Caco-2 (cell line): ENCODE data around the gene SRM. TPM values are rescaled to one million over a fixed set of nuclear protein-coding genes. Genes with fewer than 3 reads are reported as not detected.
"Not testable (repeated sequence)": the region's sequence is repeated elsewhere in the genome, so short reads cannot be mapped to it uniquely, and the experiment has no call there.

Experiments used
- BruUV-seq: library from RNA; stranded (reverse); fragments of 400-500 nt; replicated peaks from 2 replicates; lab custom pipeline; 2021; lab: Mats Ljungman, UMichigan
- CTCF ChIA-PET: fragments of 300-600 bp; sonication (Branson Sonifier 250); formaldehyde crosslinking; loops from one replicate; lab custom pipeline; 2022; ENCODE audit warnings: antibody characterized with exemption; lab: Charles Lee
- POLR2A ChIA-PET: fragments of 300-600 bp; sonication (Branson Sonifier 250); formaldehyde crosslinking; loops from one replicate; lab custom pipeline; 2022; ENCODE audit warnings: antibody characterized with exemption; lab: Charles Lee
- DNase-seq, 2 experiments: peaks; one replicate each; pipeline versions ENCODE4 v3.0.0 to v3.0.0-alpha.2; 2020 to 2022
- H3K27me3 ChIP-seq: replicated peaks from 2 replicates; pipeline ENCODE4 v1.6.0; 2011; ENCODE audit warnings: low read length; ENCODE audit not compliant: control insufficient read depth, insufficient read depth
- H3K36me3 ChIP-seq: 2 replicates; pipeline ENCODE4 v1.5.1; 2011; ENCODE audit warnings: low read length; ENCODE audit not compliant: control insufficient read depth, insufficient read depth
- H3K4me1 ChIP-seq: fragments of 250-450 bp; sonication (Bioruptor Pico); 2 replicates; pipeline ENCODE4 v1.5.1; 2020; ENCODE audit warnings: mild to moderate bottlenecking
- H3K4me3 ChIP-seq: 2 replicates; pipeline ENCODE4 v1.5.1; 2011; ENCODE audit warnings: low read depth, mild to moderate bottlenecking, control low read depth, low read length
- H3K9me3 ChIP-seq: fragments of 250-450 bp; sonication (Bioruptor Pico); 2 replicates; pipeline ENCODE4 v1.5.1; 2020; ENCODE audit warnings: mild to moderate bottlenecking, moderate library complexity
- H3K27ac Mint-ChIP-seq: one replicate; pipeline ENCODE4 v1.8.0; 2022; ENCODE audit warnings: mixed read lengths; ENCODE audit not compliant: unreplicated experiment
- H3K27me3 Mint-ChIP-seq: one replicate; pipeline ENCODE4 v1.8.0; 2022; ENCODE audit warnings: mixed read lengths; ENCODE audit not compliant: insufficient read depth, unreplicated experiment
- H3K36me3 Mint-ChIP-seq: one replicate; pipeline ENCODE4 v1.8.0; 2022; ENCODE audit warnings: mild to moderate bottlenecking, mixed read lengths; ENCODE audit not compliant: insufficient read depth, unreplicated experiment
- H3K4me1 Mint-ChIP-seq: one replicate; pipeline ENCODE4 v1.8.0; 2022; ENCODE audit warnings: low read depth, mixed read lengths; ENCODE audit not compliant: unreplicated experiment
- H3K4me3 Mint-ChIP-seq: one replicate; pipeline ENCODE4 v1.8.0; 2022; ENCODE audit warnings: mild to moderate bottlenecking, moderate library complexity, mixed read lengths; ENCODE audit not compliant: unreplicated experiment
- H3K9me3 Mint-ChIP-seq: one replicate; pipeline ENCODE4 v1.8.0; 2022; ENCODE audit warnings: mixed read lengths; ENCODE audit not compliant: unreplicated experiment
- CTCF ChIP-seq, 2 experiments: fragments of 200-600 bp in 1 of 2; IDR thresholded peaks; 1 replicate in 1 of 2; 2 replicates in 1 of 2; pipeline versions ENCODE4 v1.5.1 to v1.8.0; 2011 to 2022; ENCODE audit warnings: antibody characterized with exemption in 1 of 2, control low read depth in 1 of 2, inconsistent platforms in 1 of 2, low read depth in 1 of 2, low read length in 1 of 2, mild to moderate bottlenecking in 1 of 2, moderate library complexity in 1 of 2; ENCODE audit not compliant: insufficient read depth in 1 of 2, severe bottlenecking in 1 of 2, unreplicated experiment in 1 of 2
- intact Hi-C: fragments of 100-400 bp; cut with micrococcal nuclease; formaldehyde crosslinking; loops from one replicate; pipeline ENCODE4 v1.10.0; 2022; ENCODE audit not compliant: unreplicated experiment
- total RNA-seq: library from RNA; stranded (reverse); gene quantifications from 2 replicates; pipeline ENCODE4 v1.2.3, GENCODE V29; 2022

The SRM gene
- total RNA-seq, 1 experiment from 2014 or later = 125 TPM

DNA sequence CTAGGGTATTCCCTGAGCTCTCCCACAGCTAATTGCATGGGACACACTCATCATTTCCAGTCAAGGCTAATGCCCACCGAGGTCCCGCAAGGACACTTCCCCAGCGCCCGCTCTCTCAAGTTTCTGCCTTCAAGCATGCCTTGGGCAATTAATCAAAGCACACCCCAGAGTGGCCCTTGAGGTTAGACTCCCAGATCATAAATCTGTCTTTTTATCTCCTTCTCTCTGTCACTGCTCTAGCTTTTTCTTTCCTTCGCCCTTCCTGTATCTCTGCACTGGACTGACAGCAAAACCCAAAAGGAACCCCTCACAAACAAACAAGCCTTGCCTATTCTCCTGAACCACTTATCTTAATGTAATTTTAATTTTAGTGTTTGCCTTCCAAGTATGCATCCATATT is 47.8 kb upstream of the SRM start:
- H3K9me3 ChIP-seq = no peaks in the 10 kb centered on the region
- Mint-ChIP-seq H3K4me3 (no peak overlapping the region), H3K27me3 (no peaks in the 10 kb centered on the region), H3K4me1 (no peaks in the 10 kb centered on the region), H3K36me3 (peaks cover 29% of the 10 kb centered on the region), H3K27ac (no peak overlapping the region), H3K9me3 (no peaks in the 10 kb centered on the region)
- no TSS peak for BruUV-seq
- intact Hi-C loops = no loop called here
- no peaks in the 10 kb centered on the region; the same call in 1 of the 2 replicates for H3K36me3 ChIP-seq
- H3K4me3 ChIP-seq = no peak overlapping the region
- no peaks in the 10 kb centered on the region for H3K4me1 ChIP-seq
- H3K27me3 ChIP-seq = no peaks in the 10 kb centered on the region
- CTCF ChIA-PET = no interaction called here
- POLR2A ChIA-PET = no interaction called here
- no peak for DNase-seq
- TF ChIP-seq CTCF (IDR thresholded peaks at IDR 0.05; ENCODE audit: insufficient read depth in 1 of 2, low read depth in 1 of 2, low read length in 1 of 2, severe bottlenecking in 1 of 2, unreplicated experiment in 1 of 2) = no peak

DNA sequence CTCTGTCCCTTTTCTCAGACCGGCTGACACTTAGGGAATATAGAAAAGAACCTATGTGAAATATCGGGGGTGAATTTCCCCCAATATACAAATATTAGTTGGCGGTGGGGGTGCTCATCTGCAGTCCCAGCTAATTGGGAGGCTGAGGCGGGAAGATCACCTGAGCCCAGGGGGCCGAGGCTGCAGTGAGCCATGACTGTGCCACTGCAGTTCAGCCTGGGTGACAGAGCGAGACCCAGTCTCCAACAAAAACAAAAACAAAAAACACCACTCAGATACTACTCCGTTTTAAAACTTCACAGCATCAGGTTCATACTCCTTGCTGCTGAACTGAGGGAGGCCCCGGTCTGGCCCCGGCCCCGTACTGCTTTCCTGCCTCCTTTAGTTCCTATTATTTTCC is 45.8 kb upstream of the SRM start:
- intact Hi-C loops = no loop called here
- no peaks in the 10 kb centered on the region for H3K4me1 Mint-ChIP-seq
- H3K36me3 ChIP-seq = no peaks in the 10 kb centered on the region; the same call in 1 of the 2 replicates
- H3K27ac Mint-ChIP-seq = no peak overlapping the region
- DNase-seq = no peak
- no peaks in the 10 kb centered on the region for H3K27me3 Mint-ChIP-seq
- TF ChIP-seq CTCF (IDR thresholded peaks at IDR 0.05; ENCODE audit: insufficient read depth in 1 of 2, low read depth in 1 of 2, low read length in 1 of 2, severe bottlenecking in 1 of 2, unreplicated experiment in 1 of 2) = no peak
- H3K4me3 Mint-ChIP-seq = no peak overlapping the region
- POLR2A ChIA-PET = no interaction called here
- BruUV-seq = no TSS peak
- no peaks in the 10 kb centered on the region for H3K9me3 ChIP-seq
- H3K4me1 ChIP-seq = no peaks in the 10 kb centered on the region
- no peaks in the 10 kb centered on the region for H3K9me3 Mint-ChIP-seq
- H3K27me3 ChIP-seq = no peaks in the 10 kb centered on the region
- CTCF ChIA-PET = no interaction called here
- H3K36me3 Mint-ChIP-seq = peaks cover 36% of the 10 kb centered on the region
- no peak overlapping the region for H3K4me3 ChIP-seq

DNA sequence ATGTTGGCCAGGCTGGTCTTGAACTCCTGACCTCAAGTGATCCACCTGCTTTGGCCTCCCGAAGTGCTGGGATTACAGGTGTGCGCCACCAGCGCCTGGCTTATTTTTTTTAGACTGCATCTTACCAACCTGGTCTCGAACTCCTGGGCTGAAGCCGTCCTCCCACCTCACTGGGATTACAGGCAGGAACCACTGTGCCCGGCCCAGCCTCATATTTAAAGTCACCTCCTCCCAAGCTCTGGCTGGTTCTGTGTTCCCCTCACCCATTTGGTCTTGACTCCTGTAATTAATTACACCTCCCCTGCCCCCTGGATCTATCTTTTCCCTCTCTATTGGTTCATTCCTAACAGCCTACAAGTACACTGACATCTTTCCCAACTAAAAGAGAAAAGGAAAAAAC is 41.5 kb upstream of the SRM start:
- H3K27me3 ChIP-seq = no peaks in the 10 kb centered on the region
- H3K4me3 ChIP-seq = no peak overlapping the region
- POLR2A ChIA-PET = no interaction called here
- H3K36me3 ChIP-seq = no peaks in the 10 kb centered on the region; the same call in 1 of the 2 replicates
- no peaks in the 10 kb centered on the region for H3K27me3 Mint-ChIP-seq
- H3K4me1 Mint-ChIP-seq = no peaks in the 10 kb centered on the region
- H3K4me1 ChIP-seq = no peaks in the 10 kb centered on the region; the same call in 1 of the 2 replicates
- CTCF ChIA-PET = interaction anchor here (0.7 kb wide), 1 partner anchor 45 kb away, joined by 3 read pairs; no protein-coding TSS in a partner anchor
- no TSS peak for BruUV-seq
- no peak for DNase-seq
- intact Hi-C loops = no loop called here
- H3K9me3 Mint-ChIP-seq = no peaks in the 10 kb centered on the region
- H3K36me3 Mint-ChIP-seq = peaks cover 37% of the 10 kb centered on the region
- H3K9me3 ChIP-seq = no peaks in the 10 kb centered on the region
- no peak for TF ChIP-seq CTCF (IDR thresholded peaks at IDR 0.05; ENCODE audit: insufficient read depth in 1 of 2, low read depth in 1 of 2, low read length in 1 of 2, severe bottlenecking in 1 of 2, unreplicated experiment in 1 of 2)
- H3K4me3 Mint-ChIP-seq = peak overlapping the region; percentile 43
- no peak overlapping the region for H3K27ac Mint-ChIP-seq

DNA sequence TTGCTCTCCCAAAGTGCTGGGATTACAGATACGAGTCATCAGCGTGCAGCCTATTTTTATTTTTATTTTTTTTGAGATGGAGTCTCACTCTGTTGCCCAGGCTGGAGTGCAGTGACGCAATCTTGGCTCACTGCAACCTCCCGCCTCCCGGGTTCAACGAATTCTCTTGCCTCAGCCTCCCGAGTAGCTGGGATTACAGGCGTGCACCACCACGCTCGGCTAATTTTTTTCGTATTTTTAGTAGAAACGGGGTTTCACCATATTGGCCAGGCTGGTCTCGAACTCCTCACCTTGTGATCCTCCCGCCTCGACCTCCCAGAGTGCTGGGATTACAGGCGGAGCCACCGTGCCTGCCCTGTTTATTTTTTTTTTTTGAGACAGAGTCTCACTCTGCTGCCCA is 41.0 kb upstream of the SRM start:
- DNase-seq, intact Hi-C loops, H3K4me1 ChIP-seq, BruUV-seq, POLR2A ChIA-PET, H3K4me3 ChIP-seq, H3K36me3 ChIP-seq, H3K9me3 ChIP-seq, CTCF ChIA-PET, H3K27ac Mint-ChIP-seq, H3K27me3 ChIP-seq, H3K9me3 Mint-ChIP-seq, H3K27me3 Mint-ChIP-seq, H3K4me1 Mint-ChIP-seq: not testable (repeated sequence)
- H3K36me3 Mint-ChIP-seq = peaks cover 39% of the 10 kb centered on the region
- H3K4me3 Mint-ChIP-seq = peak overlapping the region; percentile 98
